Keratinocyte (primary cell): Measurements from ENCODE around the gene CDHR1. TPM values are rescaled to one million over a fixed set of nuclear protein-coding genes. Genes with fewer than 3 reads are reported as not detected.

Experiments
- DNase-seq: peaks from one replicate; pipeline ENCODE4 v3.0.0-alpha.2; 2011; ENCODE audit warnings: low read depth, missing footprints, low spot score
- FAIRE-seq: peaks from 2 replicates; lab custom pipeline; 2011; peaks lifted over from hg19 to GRCh38; lab: Jason Lieb, UNC
- H2AFZ ChIP-seq: 2 replicates; pipeline ENCODE4 v1.6.0; 2012; ENCODE audit warnings: low read length, control low read depth, inconsistent platforms; ENCODE audit not compliant: control insufficient read depth
- H3K27ac ChIP-seq: 2 replicates; pipeline ENCODE4 v1.5.1; 2011; ENCODE audit warnings: low read length; ENCODE audit not compliant: control insufficient read depth, insufficient read depth
- H3K27me3 ChIP-seq: 3 replicates; pipeline ENCODE4 v1.6.0; 2011; ENCODE audit warnings: low read length; ENCODE audit not compliant: control insufficient read depth, insufficient read depth; ENCODE audit errors: extremely low read depth
- H3K36me3 ChIP-seq, 2 experiments: 2 replicates in 1 of 2; 3 replicates in 1 of 2; pipeline ENCODE4 v1.5.1; 2011; ENCODE audit warnings: low read length in 2 of 2, mild to moderate bottlenecking in 1 of 2; ENCODE audit not compliant: control insufficient read depth in 2 of 2, insufficient read depth in 2 of 2; ENCODE audit errors: extremely low read depth in 1 of 2
- H3K4me1 ChIP-seq: 3 replicates; pipeline ENCODE4 v1.5.1; 2011; ENCODE audit warnings: low read length; ENCODE audit not compliant: control insufficient read depth, insufficient read depth; ENCODE audit errors: extremely low read depth
- H3K4me2 ChIP-seq: 3 replicates; pipeline ENCODE4 v1.6.0; 2011; ENCODE audit warnings: low read depth, low read length; ENCODE audit not compliant: control insufficient read depth, insufficient read depth; ENCODE audit errors: extremely low read depth
- H3K4me3 ChIP-seq, 3 experiments: fragments of 200-600 bp in 1 of 3; sonication (generic) in 1 of 3; 2 replicates in 2 of 3; 3 replicates in 1 of 3; pipeline ENCODE4 v1.5.1; 2011 to 2016; ENCODE audit warnings: low read length in 3 of 3, mild to moderate bottlenecking in 3 of 3, control low read depth in 2 of 3, inconsistent platforms in 1 of 3, low read depth in 1 of 3, mixed read lengths in 1 of 3, mixed run types in 1 of 3, moderate library complexity in 1 of 3; ENCODE audit not compliant: control insufficient read depth in 2 of 3, insufficient read depth in 2 of 3; ENCODE audit errors: extremely low read depth in 1 of 3
- H3K79me2 ChIP-seq: 2 replicates; pipeline ENCODE4 v1.6.0; 2012; ENCODE audit warnings: low read length; ENCODE audit not compliant: control insufficient read depth, insufficient read depth
- H3K9ac ChIP-seq: 3 replicates; pipeline ENCODE4 v1.6.0; 2011; ENCODE audit warnings: low read length; ENCODE audit not compliant: control insufficient read depth, insufficient read depth; ENCODE audit errors: extremely low read depth
- H3K9me1 ChIP-seq: 3 replicates; pipeline ENCODE4 v1.6.0; 2011; ENCODE audit warnings: low read length; ENCODE audit not compliant: control insufficient read depth, insufficient read depth; ENCODE audit errors: extremely low read depth
- H3K9me3 ChIP-seq: 2 replicates; pipeline ENCODE4 v1.5.1; 2012; ENCODE audit warnings: low read depth, low read length; ENCODE audit not compliant: control insufficient read depth
- H4K20me1 ChIP-seq: 3 replicates; pipeline ENCODE4 v1.6.0; 2011; ENCODE audit warnings: low read length; ENCODE audit not compliant: control insufficient read depth, insufficient read depth; ENCODE audit errors: extremely low read depth
- CTCF ChIP-seq, 3 experiments: IDR thresholded peaks in 1 of 3; conservative IDR thresholded peaks in 1 of 3; optimal IDR thresholded peaks in 1 of 3; 2 replicates in 2 of 3; 3 replicates in 1 of 3; pipeline versions ENCODE3 to v1.5.1; 2011; ENCODE audit warnings: low read length in 3 of 3, mild to moderate bottlenecking in 3 of 3, moderate library complexity in 2 of 3, control low read depth in 1 of 3, inconsistent platforms in 1 of 3; ENCODE audit not compliant: insufficient read depth in 2 of 3; ENCODE audit errors: extremely low read depth in 1 of 3
- EZH2 ChIP-seq: IDR thresholded peaks from one replicate; pipeline ENCODE4 v1.6.1; 2012; ENCODE audit warnings: inconsistent platforms, mild to moderate bottlenecking, low read length, moderate library complexity
- dilution Hi-C: fragments of 300-500 bp; cut with MboI; formaldehyde crosslinking; loops from one replicate; pipeline ENCODE4 v1.7.0; 2020; ENCODE audit warnings: low sequenced_read_pairs; ENCODE audit not compliant: extremely low pct_ligation_motif_present
- polyA plus RNA-seq, 5 experiments: library from polyadenylated mRNA; depleted of rRNA in 3 of 5; stranded (reverse) in 3 of 5; stranded (forward) in 1 of 5; unstranded in 1 of 5; fragments of >200 nt; gene quantifications; 1 replicate in 1 of 5; 2 replicates in 3 of 5; 3 replicates in 1 of 5; pipeline versions ENCODE4 v1.2.1 to v1.2.3, GENCODE V29; 2011 to 2012; ENCODE audit warnings: missing spikeins in 2 of 5, low read depth in 1 of 5, low replicate concordance in 1 of 5

Gene CDHR1
- polyA plus RNA-seq, 1 donor (not counting 4 experiments of a cell fraction or from before 2014, with no cell fraction given) = 5.2 TPM

- H3K27ac ChIP-seq = no peak overlapping the region
- dilution Hi-C loops = no loop called here
- H3K27me3 ChIP-seq = no peaks in the 10 kb centered on the region
- peaks cover 37% of the 10 kb centered on the region for H3K4me1 ChIP-seq
- H3K4me3 ChIP-seq = no peak overlapping the region
- H4K20me1 ChIP-seq = no peaks in the 10 kb centered on the region
- H3K9me1 ChIP-seq = peaks cover 3% of the 10 kb centered on the region
- H3K9ac ChIP-seq = no peak overlapping the region
- no peaks in the 10 kb centered on the region for H3K36me3 ChIP-seq
- FAIRE-seq = no peak
- no peaks in the 10 kb centered on the region for H3K79me2 ChIP-seq
- TF ChIP-seq CTCF (optimal IDR thresholded peaks at IDR 0.05 in 1 of 3, IDR thresholded peaks at IDR 0.05 in 1 of 3, conservative IDR thresholded peaks at IDR 0.05 in 1 of 3; ENCODE audit: extremely low read depth in 1 of 3, insufficient read depth in 2 of 3, low read length in 3 of 3) (no peak), EZH2 (no peak)
- no peak overlapping the region for H3K4me2 ChIP-seq
- no peaks in the 10 kb centered on the region for H3K9me3 ChIP-seq
- DNase-seq = no peak
- H2AFZ ChIP-seq = peak overlapping the region; percentile 36
Observed at GRCh38 chr10:84176351-84176750, 18.0 kb upstream of the CDHR1 start.

- no peak for FAIRE-seq
Observed at GRCh38 chr10:84176836-84177474, 17.4 kb upstream of the CDHR1 start.

More at GRCh38 chr10:84176836-84177474, 17.4 kb upstream of the CDHR1 start:
- dilution Hi-C loops = no loop called here
- no peak for TF ChIP-seq EZH2
- no peak for TF ChIP-seq CTCF (optimal IDR thresholded peaks at IDR 0.05 in 1 of 3, IDR thresholded peaks at IDR 0.05 in 1 of 3, conservative IDR thresholded peaks at IDR 0.05 in 1 of 3; ENCODE audit: extremely low read depth in 1 of 3, insufficient read depth in 2 of 3, low read length in 3 of 3)
- Histone ChIP-seq H3K4me2 (no peak overlapping the region), H2AFZ (peak overlapping the region; percentile 81), H3K27me3 (no peaks in the 10 kb centered on the region), H3K4me1 (peaks cover 33% of the 10 kb centered on the region), H3K79me2 (no peaks in the 10 kb centered on the region), H3K9me1 (peaks cover 3% of the 10 kb centered on the region), H3K9ac (no peak overlapping the region), H3K9me3 (no peaks in the 10 kb centered on the region), H3K4me3 (no peak overlapping the region), H3K36me3 (no peaks in the 10 kb centered on the region), H4K20me1 (no peaks in the 10 kb centered on the region), H3K27ac (peak overlapping the region; percentile 90)
- DNase-seq = no peak
